ENCODE results near the gene SMOC2. TPM values are rescaled to one million over a fixed set of nuclear protein-coding genes. Genes with fewer than 3 reads are reported as not detected.
A peak's percentile ranks its signal among the peaks of the same experiment; 100 is the strongest.

The SMOC2 gene
- total RNA-seq, 4 donors from 2014 or later = 45.8 to 382 (median 160) TPM

DNA sequence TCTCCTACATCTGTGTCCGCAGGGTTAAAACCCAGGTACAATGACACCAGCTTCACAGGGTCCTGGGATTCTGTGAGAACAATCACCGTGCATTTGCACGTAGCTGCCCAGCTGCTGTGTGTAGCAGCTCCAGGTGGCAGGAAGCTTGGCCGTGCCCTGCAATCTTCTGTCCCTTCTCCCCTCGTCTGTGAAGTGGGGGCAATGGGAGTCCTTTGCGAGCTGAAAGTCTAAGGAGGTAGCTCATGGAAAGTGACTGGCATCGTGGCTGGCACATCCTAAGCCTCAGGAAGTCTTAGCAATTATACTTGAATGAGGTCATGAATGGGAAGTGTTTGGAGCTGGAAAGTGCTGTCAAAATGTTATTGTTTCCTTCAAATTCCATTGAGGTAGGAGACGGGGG is 137.1 kb downstream of the SMOC2 start:
- peak; percentile 45 for TF ChIP-seq POLR2AphosphoS5 (IDR thresholded peaks at IDR 0.05)
- no peak for TF ChIP-seq EP300 (IDR thresholded peaks at IDR 0.05)
- 70 to 100% methylated on average over 1 to 2 of the region's 8 CpGs for WGBS, 2 donors (ENCODE audit: low coverage in 1 of 2)
- Histone ChIP-seq H3K27ac (peak overlapping the region in 2 of 4 donors; percentile 67 to 79), H3K4me3 (no peak overlapping the region), H3K9me3 (no peaks in the 10 kb centered on the region), H3K27me3 (no peaks in the 10 kb centered on the region), H3K4me1 (peaks cover 7 to 70% (median 19%) of the 10 kb centered on the region in 3 donors), H3K36me3 (no peaks in the 10 kb centered on the region)
- no peak for ATAC-seq

DNA sequence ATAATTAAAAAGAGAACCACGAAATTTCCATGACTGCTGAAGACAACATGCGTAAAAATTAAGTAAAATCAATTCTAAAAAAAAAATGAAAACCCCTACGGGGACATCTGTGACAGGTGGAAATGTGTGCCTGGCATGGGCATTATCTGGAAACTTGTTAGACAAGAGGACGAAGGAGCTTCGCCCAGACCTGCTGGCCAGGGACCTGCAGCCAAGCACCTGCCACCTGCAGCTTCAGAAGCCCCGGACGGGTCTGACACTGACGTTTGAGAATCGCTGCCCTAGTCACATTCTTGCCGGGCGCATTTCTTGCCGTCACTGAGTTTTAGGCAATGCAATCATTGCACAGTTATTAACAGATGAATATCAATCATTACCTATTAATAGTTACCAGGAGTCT is 140.3 kb downstream of the SMOC2 start:
- Histone ChIP-seq H3K27ac (no peak overlapping the region), H3K36me3 (no peaks in the 10 kb centered on the region), H3K27me3 (no peaks in the 10 kb centered on the region), H3K4me3 (no peak overlapping the region), H3K4me1 (peaks cover 0 to 68% (median 5%) of the 10 kb centered on the region in 3 donors), H3K9me3 (no peaks in the 10 kb centered on the region)
- WGBS, 2 donors (ENCODE audit: low coverage in 1 of 2) = 88 to 89% methylated on average over 4 to 12 of the region's 12 CpGs
- ATAC-seq = no peak
- TF ChIP-seq POLR2AphosphoS5 (IDR thresholded peaks at IDR 0.05) (no peak), EP300 (IDR thresholded peaks at IDR 0.05) (no peak), POLR2A (IDR thresholded peaks at IDR 0.05) (no peak)
- TF ChIP-seq, protein P1, sequence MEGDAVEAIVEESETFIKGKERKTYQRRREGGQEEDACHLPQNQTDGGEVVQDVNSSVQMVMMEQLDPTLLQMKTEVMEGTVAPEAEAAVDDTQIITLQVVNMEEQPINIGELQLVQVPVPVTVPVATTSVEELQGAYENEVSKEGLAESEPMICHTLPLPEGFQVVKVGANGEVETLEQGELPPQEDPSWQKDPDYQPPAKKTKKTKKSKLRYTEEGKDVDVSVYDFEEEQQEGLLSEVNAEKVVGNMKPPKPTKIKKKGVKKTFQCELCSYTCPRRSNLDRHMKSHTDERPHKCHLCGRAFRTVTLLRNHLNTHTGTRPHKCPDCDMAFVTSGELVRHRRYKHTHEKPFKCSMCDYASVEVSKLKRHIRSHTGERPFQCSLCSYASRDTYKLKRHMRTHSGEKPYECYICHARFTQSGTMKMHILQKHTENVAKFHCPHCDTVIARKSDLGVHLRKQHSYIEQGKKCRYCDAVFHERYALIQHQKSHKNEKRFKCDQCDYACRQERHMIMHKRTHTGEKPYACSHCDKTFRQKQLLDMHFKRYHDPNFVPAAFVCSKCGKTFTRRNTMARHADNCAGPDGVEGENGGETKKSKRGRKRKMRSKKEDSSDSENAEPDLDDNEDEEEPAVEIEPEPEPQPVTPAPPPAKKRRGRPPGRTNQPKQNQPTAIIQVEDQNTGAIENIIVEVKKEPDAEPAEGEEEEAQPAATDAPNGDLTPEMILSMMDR (IDR thresholded peaks at IDR 0.05) = no peak

DNA sequence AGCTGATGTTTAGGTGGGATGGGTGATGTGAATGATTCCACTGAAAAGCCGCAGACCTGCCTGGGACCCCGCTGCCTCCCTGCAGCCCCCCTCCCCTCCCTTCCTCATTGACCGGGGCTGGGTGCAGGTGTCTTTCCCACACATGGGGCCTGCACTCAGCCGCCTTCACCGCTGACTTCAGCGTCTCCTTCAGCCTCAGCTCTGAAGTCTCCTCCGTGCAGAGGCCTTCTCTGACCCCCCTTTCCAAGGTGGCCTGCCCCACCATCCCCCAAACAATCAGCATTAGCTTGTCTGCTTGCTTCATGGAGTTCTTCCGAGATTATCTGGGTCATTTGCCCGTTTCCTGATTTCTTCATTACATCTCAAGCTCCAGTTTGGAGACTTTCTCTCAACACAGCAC is 140.7 kb downstream of the SMOC2 start:
- Histone ChIP-seq H3K27ac (no peak overlapping the region), H3K36me3 (no peaks in the 10 kb centered on the region), H3K27me3 (no peaks in the 10 kb centered on the region), H3K4me1 (peaks cover 0 to 65% (median 5%) of the 10 kb centered on the region in 3 donors), H3K4me3 (no peak overlapping the region), H3K9me3 (no peaks in the 10 kb centered on the region)
- no peak for ATAC-seq
- whole genome bisulfite sequencing, 2 donors (ENCODE audit: low coverage in 1 of 2) = 93% methylated on average over 9 of the region's 9 CpGs; no CpG with 5 or more reads in 1 of the 2 donors
- TF ChIP-seq POLR2A (IDR thresholded peaks at IDR 0.05) (no peak), EP300 (IDR thresholded peaks at IDR 0.05) (no peak), POLR2AphosphoS5 (IDR thresholded peaks at IDR 0.05) (no peak)
- TF ChIP-seq, protein P1 (IDR thresholded peaks at IDR 0.05) = no peak

DNA sequence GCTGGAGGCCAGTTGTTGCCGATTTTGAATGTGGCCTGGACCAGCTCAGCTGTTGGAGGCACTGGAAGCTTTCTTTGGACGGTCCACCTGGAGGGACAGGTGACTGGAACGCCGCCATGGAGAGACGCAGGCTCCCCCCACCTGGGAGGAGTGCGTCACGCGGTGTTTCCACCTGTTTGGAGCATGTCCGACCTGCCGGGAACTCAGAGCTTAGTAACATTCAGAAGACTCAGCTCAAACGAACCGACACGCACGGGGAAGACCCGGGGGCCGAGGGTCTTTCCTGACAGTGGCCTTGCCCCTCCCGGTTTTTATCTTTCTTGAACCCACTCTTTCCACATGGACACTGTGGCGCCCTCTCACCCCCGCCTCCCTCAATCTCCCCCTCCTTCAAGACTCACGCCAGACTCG is 141.6 kb downstream of the SMOC2 start:
- 89% methylated on average over 5 of the region's 21 CpGs; no CpG with 5 or more reads in 1 of the 2 donors for WGBS, 2 donors (ENCODE audit: low coverage in 1 of 2)
- no peaks in the 10 kb centered on the region for H3K27me3 ChIP-seq

GRCh38 chr6:168583126-168583525 is 142.1 kb downstream of the SMOC2 start:
- Histone ChIP-seq H3K27ac (peak overlapping the region in 3 of 4 donors; percentile 8 to 63 (median 44)), H3K9me3 (no peaks in the 10 kb centered on the region), H3K4me3 (no peak overlapping the region), H3K36me3 (no peaks in the 10 kb centered on the region), H3K4me1 (peaks cover 0 to 51% (median 5%) of the 10 kb centered on the region in 3 donors), H3K27me3 (no peaks in the 10 kb centered on the region)
- ATAC-seq = no peak
- WGBS, 2 donors (ENCODE audit: low coverage in 1 of 2) = 78 to 90% methylated on average over 3 to 4 of the region's 6 CpGs
- no peak for TF ChIP-seq POLR2AphosphoS5 (IDR thresholded peaks at IDR 0.05)
- TF ChIP-seq POLR2A (IDR thresholded peaks at IDR 0.05) = no peak
- TF ChIP-seq, protein P1 (IDR thresholded peaks at IDR 0.05) = no peak
- no peak for TF ChIP-seq EP300 (IDR thresholded peaks at IDR 0.05)

More for the DNA sequence above, 141.6 kb downstream of the SMOC2 start:
- TF ChIP-seq, protein P1 (IDR thresholded peaks at IDR 0.05) = no peak
- TF ChIP-seq POLR2AphosphoS5 (IDR thresholded peaks at IDR 0.05) (no peak), POLR2A (IDR thresholded peaks at IDR 0.05) (no peak)
- H3K27ac ChIP-seq = peak overlapping the region in 2 of 4 donors; percentile 44 to 63
- H3K36me3 ChIP-seq = no peaks in the 10 kb centered on the region
- H3K4me3 ChIP-seq = no peak overlapping the region
- ATAC-seq = no peak
- peaks cover 0 to 56% (median 5%) of the 10 kb centered on the region in 3 donors for H3K4me1 ChIP-seq
- no peaks in the 10 kb centered on the region for H3K9me3 ChIP-seq
